IPS-18a (cell line): ENCODE data around the gene ADAM8.
"Not testable (repeated sequence)": the region's sequence is repeated elsewhere in the genome, so short reads cannot be mapped to it uniquely, and the experiment has no call there.

ENCODE experiments used
- H3K27ac ChIP-seq: one replicate; pipeline ENCODE4 v1.5.1; 2013; ENCODE audit warnings: low read length
- H3K27me3 ChIP-seq: one replicate; pipeline ENCODE4 v1.6.1; 2013; ENCODE audit warnings: mild to moderate bottlenecking, low read length; ENCODE audit not compliant: control insufficient read depth, insufficient read depth
- H3K36me3 ChIP-seq: one replicate; pipeline ENCODE4 v1.6.1; 2013; ENCODE audit warnings: low read depth, low read length; ENCODE audit not compliant: control insufficient read depth
- H3K4me1 ChIP-seq: one replicate; pipeline ENCODE4 v1.6.1; 2013; ENCODE audit warnings: low read depth, low read length; ENCODE audit not compliant: control insufficient read depth
- H3K4me3 ChIP-seq: one replicate; pipeline ENCODE4 v1.5.1; 2013; ENCODE audit warnings: low read length
- H3K9ac ChIP-seq: one replicate; pipeline ENCODE4 v1.6.1; 2013; ENCODE audit warnings: mild to moderate bottlenecking, low read length, moderate library complexity
- H3K9me3 ChIP-seq: one replicate; pipeline ENCODE4 v1.6.1; 2013; ENCODE audit warnings: low read depth, low read length; ENCODE audit not compliant: control insufficient read depth

The ADAM8 gene

DNA sequence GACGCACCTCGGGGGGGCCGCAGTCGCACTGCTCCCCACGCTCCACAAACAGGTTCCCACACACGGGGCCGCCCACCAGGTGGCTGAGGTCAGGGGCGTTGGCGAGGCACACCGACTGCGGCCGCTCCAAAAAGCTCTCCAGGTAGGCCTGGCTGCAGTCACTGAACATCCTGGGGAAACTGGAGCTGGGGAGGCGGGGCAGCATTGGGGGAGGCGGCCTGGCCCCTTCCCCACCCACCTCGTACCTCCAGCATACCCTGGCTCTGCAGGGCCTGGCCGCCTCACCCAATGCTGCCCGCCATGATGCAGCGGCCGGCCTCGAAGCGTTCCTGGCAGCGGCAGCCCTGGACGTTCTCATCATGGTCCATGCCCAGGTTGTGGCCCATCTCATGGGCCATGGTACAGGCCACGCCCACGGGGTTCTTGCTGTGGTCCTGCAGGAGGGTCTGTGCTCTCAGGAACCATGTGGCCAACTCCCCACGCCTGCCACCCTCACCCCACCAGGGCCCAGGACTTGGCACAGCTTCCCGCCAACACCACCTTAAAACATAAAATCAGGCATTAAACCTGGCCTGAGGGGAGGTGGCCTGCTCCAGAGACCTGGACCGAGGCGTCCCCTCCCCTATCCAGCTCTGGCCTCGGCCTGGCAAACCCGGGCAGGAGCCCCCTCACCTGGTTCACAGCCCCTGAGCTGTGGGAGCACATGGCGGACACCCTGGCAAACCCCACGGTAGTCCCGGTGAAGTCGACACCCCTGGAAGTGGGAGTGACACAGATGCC, 5.0 kb downstream of the ADAM8 start:
- H3K4me1 ChIP-seq, result no peaks in the 10 kb centered on the region
- no peak overlapping the region for H3K27ac ChIP-seq
- H3K36me3 ChIP-seq, result no peaks in the 10 kb centered on the region
- peaks cover 14% of the 10 kb centered on the region for H3K27me3 ChIP-seq
- H3K9me3 ChIP-seq, result no peaks in the 10 kb centered on the region
- no peak overlapping the region for H3K4me3 ChIP-seq
- no peak overlapping the region for H3K9ac ChIP-seq

DNA sequence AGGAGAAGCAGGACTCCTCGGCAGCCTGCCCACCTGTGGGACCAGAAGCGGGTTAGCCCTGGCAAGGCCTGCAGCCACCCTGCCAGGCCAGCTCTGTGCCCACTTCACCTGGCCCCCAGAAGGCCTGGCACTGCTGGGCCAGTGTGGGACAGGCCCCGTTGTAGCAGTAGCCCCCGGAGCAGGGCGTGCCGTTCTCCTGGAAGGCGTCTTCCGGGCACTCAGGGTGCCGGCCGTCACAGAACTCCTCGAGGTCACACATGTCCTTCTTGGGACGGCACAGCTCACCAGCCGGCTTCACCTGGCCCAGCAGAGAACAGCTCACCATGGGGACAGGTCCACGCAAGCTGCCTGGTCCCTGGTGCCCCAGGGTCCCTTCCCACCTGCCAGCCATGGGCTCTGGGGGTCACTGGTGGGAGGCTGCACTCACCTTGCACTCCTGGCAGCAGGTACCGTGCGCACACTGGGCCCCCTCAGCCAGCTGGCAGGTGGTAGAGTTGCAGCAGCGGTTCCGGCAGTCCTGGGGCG, 5.8 kb downstream of the ADAM8 start:
- H3K4me1 ChIP-seq, result no peaks in the 10 kb centered on the region

DNA sequence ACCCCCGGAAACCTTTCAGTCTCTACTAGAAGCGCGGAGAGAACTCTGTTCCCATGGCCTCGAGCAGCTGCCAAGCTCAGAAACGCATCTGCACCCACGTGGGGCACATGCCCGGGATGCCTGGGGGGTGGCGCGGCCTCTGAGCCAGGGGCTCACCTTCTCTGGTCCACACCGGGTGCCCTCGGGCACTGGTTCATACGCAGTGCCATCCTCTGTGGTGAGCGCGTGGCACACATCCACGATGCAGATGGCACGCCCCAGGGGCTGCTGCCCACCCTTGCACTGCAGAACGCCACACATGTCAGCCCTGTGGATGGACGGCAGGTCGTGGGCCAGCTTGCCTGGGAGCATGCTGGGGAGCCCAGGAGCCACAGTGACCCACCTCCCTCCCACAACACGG, 6.5 kb downstream of the ADAM8 start:
- H3K9me3 ChIP-seq, result no peaks in the 10 kb centered on the region
- H3K4me1 ChIP-seq, result no peaks in the 10 kb centered on the region
- H3K27me3 ChIP-seq, result peaks cover under 1% of the 10 kb centered on the region
- no peak overlapping the region for H3K9ac ChIP-seq
- H3K36me3 ChIP-seq, result no peaks in the 10 kb centered on the region
- no peak overlapping the region for H3K4me3 ChIP-seq
- H3K27ac ChIP-seq, result no peak overlapping the region

More for the DNA sequence above, 5.8 kb downstream of the ADAM8 start:
- Histone ChIP-seq H3K27me3 (peaks cover 7% of the 10 kb centered on the region), H3K36me3 (no peaks in the 10 kb centered on the region), H3K27ac (no peak overlapping the region), H3K9ac (no peak overlapping the region), H3K4me3 (no peak overlapping the region), H3K9me3 (no peaks in the 10 kb centered on the region)

DNA sequence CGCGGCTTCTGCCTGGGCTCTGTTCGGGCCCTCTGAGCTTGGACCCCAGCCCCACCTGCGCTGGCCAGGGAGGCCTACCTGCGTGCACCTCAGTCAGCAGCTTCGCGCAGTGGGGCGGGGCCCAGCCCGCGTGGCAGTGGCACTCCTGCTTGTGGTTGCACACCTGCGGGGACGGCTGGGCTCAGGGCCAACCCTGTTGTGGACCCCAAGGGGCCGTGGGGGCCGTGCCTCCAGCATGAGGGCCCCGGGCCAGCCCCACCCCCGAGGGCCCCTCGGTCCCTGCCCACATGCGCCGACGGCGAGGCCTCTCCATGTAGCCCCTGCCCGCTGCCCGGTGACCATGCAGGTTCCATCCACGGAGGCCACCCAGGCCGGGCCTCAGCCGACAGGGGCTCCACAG, 7.3 kb downstream of the ADAM8 start:
- Histone ChIP-seq H3K4me3 (no peak overlapping the region), H3K27me3 (no peaks in the 10 kb centered on the region), H3K27ac (no peak overlapping the region), H3K9me3 (no peaks in the 10 kb centered on the region), H3K4me1 (no peaks in the 10 kb centered on the region), H3K9ac (no peak overlapping the region), H3K36me3 (no peaks in the 10 kb centered on the region)

DNA sequence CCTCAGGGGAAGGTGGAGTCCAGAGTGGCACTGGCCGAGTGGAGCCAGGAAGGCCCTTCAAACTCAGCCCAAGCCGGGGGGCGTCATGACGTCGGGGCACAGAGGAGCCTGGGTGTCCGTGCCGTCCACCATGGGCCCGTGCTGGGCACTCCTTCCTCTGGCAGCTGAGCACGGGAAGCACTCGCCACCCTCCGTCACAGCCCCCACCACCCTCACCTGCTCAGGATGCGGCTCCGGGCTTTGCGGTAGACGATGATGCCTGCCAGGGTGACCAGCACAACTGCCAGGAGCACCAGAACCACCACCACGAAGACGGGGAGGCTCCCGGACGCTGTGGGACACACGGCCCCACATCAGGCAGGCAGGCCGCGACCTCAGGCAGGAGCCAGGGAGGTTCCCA, 8.1 kb downstream of the ADAM8 start:
- Histone ChIP-seq H3K27me3 (no peaks in the 10 kb centered on the region), H3K36me3 (no peaks in the 10 kb centered on the region), H3K4me1 (no peaks in the 10 kb centered on the region), H3K27ac (no peak overlapping the region), H3K9me3 (no peaks in the 10 kb centered on the region), H3K9ac (no peak overlapping the region), H3K4me3 (no peak overlapping the region)

DNA sequence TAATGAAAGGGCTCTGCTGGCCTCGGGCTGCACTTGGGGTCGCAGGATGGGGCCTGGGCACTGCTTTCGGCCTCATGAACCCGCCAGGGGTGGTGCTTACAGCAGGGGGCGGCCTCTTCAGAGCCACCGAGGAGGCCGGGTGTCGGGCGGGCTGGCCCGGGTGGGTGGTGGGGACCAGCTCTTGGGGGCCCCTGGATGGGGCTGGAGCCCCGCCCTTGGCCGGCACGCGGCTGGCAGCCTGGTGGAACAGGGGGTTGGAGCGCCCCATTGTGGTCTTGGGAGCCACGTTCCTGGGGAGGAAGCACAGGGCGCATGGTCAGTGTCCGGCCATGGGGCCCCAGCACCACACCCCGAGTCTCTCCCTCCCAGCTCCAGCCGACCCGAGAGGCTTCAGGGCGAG, 8.8 kb downstream of the ADAM8 start:
- H3K4me1 ChIP-seq, result no peaks in the 10 kb centered on the region
- no peak overlapping the region for H3K9ac ChIP-seq
- no peak overlapping the region for H3K27ac ChIP-seq
- H3K9me3 ChIP-seq, result no peaks in the 10 kb centered on the region
- H3K27me3 ChIP-seq, result peaks cover 6% of the 10 kb centered on the region
- no peak overlapping the region for H3K4me3 ChIP-seq
- no peaks in the 10 kb centered on the region for H3K36me3 ChIP-seq

DNA sequence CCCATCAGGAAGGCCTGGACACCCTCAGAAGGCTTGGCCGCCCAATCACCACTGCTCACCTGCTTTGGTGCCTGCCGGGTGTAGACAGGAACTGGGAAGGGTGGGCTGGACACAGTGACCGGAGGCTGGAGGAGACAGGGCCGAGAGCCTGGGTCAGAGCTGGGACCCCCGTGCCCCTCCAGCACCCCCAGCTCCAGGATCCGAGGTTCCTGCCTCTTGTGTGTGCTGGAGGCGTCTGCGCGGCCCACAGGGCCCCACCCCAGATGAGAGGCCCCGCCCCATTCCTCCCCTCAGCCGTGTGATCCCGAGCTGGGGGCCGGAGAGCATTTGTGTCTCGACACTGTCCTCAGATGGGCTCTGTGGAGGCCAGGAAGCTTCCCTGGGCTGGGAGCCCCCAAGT, 9.4 kb downstream of the ADAM8 start:
- peaks cover 1% of the 10 kb centered on the region for H3K4me1 ChIP-seq
- H3K27ac ChIP-seq, result no peak overlapping the region
- H3K9ac ChIP-seq, result no peak overlapping the region
- no peaks in the 10 kb centered on the region for H3K36me3 ChIP-seq
- H3K9me3 ChIP-seq, result no peaks in the 10 kb centered on the region
- peaks cover 11% of the 10 kb centered on the region for H3K27me3 ChIP-seq
- H3K4me3 ChIP-seq, result no peak overlapping the region

DNA sequence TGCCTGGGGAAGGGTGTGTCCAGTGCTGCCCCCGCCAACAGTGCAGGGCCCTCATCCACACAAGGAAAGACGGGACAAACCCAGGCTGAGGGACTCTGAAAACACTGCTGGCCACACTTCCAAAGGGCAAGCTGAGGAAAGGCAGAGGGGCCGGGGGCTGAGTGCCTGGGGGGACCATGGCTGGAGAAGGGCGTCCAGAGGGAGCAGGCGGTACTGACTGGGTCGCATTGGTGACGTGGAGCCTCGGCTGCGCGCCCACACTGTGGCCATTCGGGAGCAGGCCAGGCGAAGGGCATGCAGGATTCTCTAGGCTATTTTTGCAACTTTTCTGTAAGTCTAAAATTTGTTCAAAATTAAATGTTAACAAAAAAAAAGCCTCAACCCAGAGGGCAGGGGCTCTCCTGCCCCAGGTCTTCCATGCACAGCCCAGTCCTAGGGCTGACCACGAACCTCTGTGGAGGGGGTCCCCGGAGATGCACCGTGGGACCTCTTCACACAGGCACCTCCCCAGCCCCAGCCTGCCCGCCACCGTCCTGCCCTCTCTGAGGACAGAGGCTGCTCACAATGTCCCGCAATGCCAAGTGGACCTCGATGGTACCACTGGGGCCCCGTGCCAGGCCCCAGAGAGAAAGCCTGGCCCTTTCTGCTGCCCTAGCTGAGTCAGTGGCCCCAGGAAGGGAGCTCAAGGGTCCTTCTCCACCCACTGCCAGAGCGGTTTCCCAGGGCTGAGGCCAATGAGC, 10.4 kb downstream of the ADAM8 start:
- no peaks in the 10 kb centered on the region for H3K36me3 ChIP-seq
- H3K27me3 ChIP-seq, result peaks cover 14% of the 10 kb centered on the region
- peaks cover 2% of the 10 kb centered on the region for H3K4me1 ChIP-seq
- no peak overlapping the region for H3K4me3 ChIP-seq
- H3K9me3 ChIP-seq, result no peaks in the 10 kb centered on the region
- no peak overlapping the region for H3K27ac ChIP-seq
- H3K9ac ChIP-seq, result no peak overlapping the region

DNA sequence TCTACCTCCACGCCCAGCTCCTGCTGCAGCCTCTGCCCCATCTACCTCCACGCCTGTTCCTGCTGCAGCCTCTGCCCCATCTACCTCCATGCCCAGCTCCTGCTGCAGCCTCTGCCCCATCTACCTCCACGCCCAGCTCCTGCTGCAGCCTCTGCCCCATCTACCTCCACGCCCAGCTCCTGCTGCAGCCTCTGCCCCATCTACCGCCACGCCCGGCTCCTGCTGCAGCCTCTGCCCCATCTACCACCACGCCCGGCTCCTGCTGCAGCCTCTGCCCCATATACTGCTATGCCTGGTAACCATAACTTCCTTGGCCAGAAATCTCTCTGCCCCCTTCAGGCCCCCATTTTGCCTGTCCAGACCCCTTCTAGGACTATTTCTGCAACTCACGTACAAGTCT, 11.6 kb downstream of the ADAM8 start:
- peaks cover 14% of the 10 kb centered on the region for H3K27me3 ChIP-seq
- H3K27ac ChIP-seq, H3K9ac ChIP-seq, H3K9me3 ChIP-seq, H3K4me3 ChIP-seq, H3K4me1 ChIP-seq, H3K36me3 ChIP-seq: not testable (repeated sequence)

DNA sequence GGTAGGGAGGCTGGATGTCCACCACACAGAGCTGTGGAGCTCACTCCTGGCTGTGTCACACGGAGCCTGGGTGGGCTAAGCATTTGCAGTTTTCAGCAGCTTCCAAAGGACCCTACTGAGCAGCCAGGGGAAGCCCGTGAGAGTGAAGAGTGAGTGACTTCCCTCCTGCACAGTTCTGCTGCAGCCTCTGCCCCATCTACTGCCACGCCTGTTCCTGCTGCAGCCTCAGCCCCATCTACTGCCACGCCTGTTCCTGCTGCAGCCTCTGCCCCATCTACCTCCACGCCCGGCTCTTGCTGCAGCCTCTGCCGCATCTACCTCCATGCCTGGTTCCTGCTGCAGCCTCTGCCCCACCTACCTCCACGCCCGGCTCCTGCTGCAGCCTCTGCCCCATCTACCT, 12.2 kb downstream of the ADAM8 start:
- peaks cover 2% of the 10 kb centered on the region for H3K4me1 ChIP-seq
- no peak overlapping the region for H3K27ac ChIP-seq

DNA sequence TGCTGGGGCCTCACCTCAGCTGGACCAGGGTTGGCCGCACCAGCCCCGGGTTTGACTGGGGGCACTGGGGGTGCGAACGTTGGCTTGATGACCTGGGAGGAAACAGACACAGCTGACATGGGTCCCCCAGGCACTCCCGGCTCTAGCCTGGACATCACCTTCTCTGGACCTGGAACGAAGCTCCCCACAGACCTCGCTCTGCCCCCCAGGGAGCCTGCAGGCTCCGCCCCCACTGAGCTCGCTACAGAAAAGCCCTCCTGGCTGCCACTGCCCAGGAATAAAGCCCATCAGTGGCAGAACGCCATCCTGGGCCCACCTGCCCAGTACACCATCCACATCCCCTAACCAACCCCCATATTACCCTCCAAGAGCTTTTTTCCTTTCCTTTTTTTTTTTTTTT, 13.0 kb downstream of the ADAM8 start:
- H3K4me1 ChIP-seq, result peaks cover 2% of the 10 kb centered on the region
- H3K27me3 ChIP-seq, result peaks cover 14% of the 10 kb centered on the region

More for the DNA sequence above, 12.2 kb downstream of the ADAM8 start:
- H3K4me3 ChIP-seq, result no peak overlapping the region
- H3K27me3 ChIP-seq, result peaks cover 14% of the 10 kb centered on the region
- H3K9ac ChIP-seq, result no peak overlapping the region
- H3K36me3 ChIP-seq, result no peaks in the 10 kb centered on the region
- no peaks in the 10 kb centered on the region for H3K9me3 ChIP-seq

More for the DNA sequence above, 13.0 kb downstream of the ADAM8 start:
- H3K9ac ChIP-seq, result no peak overlapping the region
- no peaks in the 10 kb centered on the region for H3K9me3 ChIP-seq
- H3K27ac ChIP-seq, result no peak overlapping the region
- no peaks in the 10 kb centered on the region for H3K36me3 ChIP-seq
- no peak overlapping the region for H3K4me3 ChIP-seq
